B cell (primary cell): ENCODE results near the gene KLF16.

Experiments
- EZH2 ChIP-seq: IDR thresholded peaks from 2 replicates; pipeline ENCODE4 v1.6.1; 2012; ENCODE audit warnings: borderline replicate concordance, low read depth, mild to moderate bottlenecking, moderate library complexity, low read length; ENCODE audit not compliant: insufficient read depth, poor library complexity, severe bottlenecking
- TF ChIP-seq, protein P1 (sequence below): fragments of 200-600 bp; IDR thresholded peaks from one replicate; pipeline ENCODE4 v1.8.0; 2022; ENCODE audit warnings: antibody characterized with exemption, mild to moderate bottlenecking

DNA sequence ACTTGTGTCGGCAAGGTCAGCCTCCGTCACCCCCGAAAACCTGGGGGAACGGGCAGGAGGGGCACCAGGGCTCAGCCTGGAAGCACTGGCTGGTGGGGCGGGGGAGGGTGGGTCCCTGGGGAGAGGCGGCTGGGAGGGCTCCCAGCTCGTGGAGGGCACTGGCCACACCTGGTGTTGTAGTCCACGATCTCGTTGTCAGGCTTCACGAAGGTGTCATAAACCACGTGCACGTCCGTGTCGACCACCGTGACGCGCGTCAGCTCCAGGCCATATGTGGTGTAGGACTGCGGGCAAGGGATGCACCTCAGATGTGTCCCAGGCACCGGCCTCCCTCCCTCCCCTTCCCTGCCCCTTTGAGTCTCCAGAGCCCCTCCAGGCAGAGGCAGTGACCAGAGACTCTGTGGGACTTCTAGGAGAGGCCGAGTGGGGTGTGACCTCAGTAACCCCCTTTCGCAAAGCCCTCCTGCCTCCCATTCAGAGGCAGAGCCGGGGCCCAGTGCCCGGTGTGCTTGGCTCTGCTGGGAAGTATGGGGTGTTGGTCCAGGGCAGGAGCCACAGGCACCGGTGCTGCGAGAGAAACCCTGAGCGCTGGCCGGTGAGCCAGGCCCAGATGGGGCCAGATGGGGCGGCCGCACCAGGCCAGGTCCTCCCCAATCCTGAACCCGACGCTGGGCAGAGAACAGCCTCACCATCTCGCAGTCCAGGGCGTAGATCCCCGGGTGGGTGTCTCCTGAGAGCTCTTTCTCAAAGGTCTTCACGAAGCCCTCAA, 46.7 kb downstream of the KLF16 start:
- TF ChIP-seq, protein P1, sequence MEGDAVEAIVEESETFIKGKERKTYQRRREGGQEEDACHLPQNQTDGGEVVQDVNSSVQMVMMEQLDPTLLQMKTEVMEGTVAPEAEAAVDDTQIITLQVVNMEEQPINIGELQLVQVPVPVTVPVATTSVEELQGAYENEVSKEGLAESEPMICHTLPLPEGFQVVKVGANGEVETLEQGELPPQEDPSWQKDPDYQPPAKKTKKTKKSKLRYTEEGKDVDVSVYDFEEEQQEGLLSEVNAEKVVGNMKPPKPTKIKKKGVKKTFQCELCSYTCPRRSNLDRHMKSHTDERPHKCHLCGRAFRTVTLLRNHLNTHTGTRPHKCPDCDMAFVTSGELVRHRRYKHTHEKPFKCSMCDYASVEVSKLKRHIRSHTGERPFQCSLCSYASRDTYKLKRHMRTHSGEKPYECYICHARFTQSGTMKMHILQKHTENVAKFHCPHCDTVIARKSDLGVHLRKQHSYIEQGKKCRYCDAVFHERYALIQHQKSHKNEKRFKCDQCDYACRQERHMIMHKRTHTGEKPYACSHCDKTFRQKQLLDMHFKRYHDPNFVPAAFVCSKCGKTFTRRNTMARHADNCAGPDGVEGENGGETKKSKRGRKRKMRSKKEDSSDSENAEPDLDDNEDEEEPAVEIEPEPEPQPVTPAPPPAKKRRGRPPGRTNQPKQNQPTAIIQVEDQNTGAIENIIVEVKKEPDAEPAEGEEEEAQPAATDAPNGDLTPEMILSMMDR: no peak
- TF ChIP-seq EZH2: no peak
